ENCODE measurements around the gene ANXA3. TPM values are rescaled to one million over a fixed set of nuclear protein-coding genes. Genes with fewer than 3 reads are reported as not detected.

The ANXA3 gene
- total RNA-seq, 1 donor from 2014 or later: 87.2 TPM

DNA sequence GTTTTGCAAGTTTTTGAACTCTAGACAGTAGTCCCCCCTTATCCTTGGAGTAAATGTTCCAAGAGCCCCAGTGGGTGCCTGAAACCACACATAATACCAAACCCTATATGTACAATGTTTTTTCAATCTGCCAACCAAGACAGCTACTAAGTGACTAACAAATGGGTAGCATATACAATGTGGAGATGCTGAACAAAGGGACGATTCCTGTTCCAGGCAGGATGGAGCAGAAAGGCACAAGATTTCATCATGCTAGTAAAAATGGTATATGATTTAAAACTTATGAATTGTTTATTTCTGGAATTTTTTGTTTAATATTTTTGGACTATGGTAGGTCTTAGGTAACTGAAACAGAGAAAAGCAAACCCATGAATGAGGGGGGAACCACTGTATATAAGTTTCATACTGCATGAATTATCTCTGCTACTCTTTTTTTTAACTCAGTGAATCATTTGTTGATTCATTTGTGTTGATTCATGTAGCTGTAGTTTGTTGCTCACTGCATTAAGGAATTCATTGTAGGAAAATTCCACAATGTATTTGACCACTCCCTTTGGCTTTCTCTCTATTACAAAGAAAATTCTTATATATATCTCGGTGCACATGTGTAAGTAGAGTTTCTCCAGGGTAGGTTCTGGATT is 21.9 kb upstream of the ANXA3 start:
- Mint-ChIP-seq H3K27me3 (ENCODE audit: low read depth) (no peaks in the 10 kb centered on the region), H3K9me3 (peaks cover 4% of the 10 kb centered on the region), H3K36me3 (peaks cover 5% of the 10 kb centered on the region), H3K27ac (no peak overlapping the region), H3K4me3 (no peak overlapping the region), H3K4me1 (peaks cover 4% of the 10 kb centered on the region)
- TF ChIP-seq, protein P1, sequence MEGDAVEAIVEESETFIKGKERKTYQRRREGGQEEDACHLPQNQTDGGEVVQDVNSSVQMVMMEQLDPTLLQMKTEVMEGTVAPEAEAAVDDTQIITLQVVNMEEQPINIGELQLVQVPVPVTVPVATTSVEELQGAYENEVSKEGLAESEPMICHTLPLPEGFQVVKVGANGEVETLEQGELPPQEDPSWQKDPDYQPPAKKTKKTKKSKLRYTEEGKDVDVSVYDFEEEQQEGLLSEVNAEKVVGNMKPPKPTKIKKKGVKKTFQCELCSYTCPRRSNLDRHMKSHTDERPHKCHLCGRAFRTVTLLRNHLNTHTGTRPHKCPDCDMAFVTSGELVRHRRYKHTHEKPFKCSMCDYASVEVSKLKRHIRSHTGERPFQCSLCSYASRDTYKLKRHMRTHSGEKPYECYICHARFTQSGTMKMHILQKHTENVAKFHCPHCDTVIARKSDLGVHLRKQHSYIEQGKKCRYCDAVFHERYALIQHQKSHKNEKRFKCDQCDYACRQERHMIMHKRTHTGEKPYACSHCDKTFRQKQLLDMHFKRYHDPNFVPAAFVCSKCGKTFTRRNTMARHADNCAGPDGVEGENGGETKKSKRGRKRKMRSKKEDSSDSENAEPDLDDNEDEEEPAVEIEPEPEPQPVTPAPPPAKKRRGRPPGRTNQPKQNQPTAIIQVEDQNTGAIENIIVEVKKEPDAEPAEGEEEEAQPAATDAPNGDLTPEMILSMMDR (IDR thresholded peaks at IDR 0.05; ENCODE audit: unreplicated experiment): no peak
- DNase-seq (ENCODE audit: low spot score in 2 of 2, unreplicated experiment in 2 of 2): no peak

DNA sequence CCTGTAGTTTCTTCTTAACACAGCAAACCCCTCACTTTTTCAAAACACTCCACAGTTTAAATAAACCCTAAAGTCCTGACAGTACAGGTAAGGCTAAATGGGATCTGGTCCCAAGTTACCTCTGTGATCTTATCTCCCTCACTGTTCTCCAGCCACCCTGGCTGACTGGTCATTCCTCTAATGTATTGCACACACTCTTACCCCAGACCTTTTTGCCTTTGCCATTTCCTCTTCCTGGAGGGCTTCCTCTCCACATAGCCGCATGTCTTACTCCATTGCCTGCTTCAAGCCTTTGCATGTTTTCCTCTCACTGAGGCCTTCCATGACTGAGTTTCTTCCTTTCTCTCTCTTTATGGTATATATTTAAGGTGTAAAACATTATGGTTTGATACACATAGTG is 19.5 kb upstream of the ANXA3 start:
- Mint-ChIP-seq H3K36me3 (peaks cover 16% of the 10 kb centered on the region), H3K27me3 (ENCODE audit: low read depth) (no peaks in the 10 kb centered on the region), H3K9me3 (peaks cover 4% of the 10 kb centered on the region), H3K4me1 (no peaks in the 10 kb centered on the region), H3K4me3 (no peak overlapping the region), H3K27ac (no peak overlapping the region)
- TF ChIP-seq, protein P1 (IDR thresholded peaks at IDR 0.05; ENCODE audit: unreplicated experiment): no peak
- no peak for DNase-seq (ENCODE audit: low spot score in 2 of 2, unreplicated experiment in 2 of 2)

DNA sequence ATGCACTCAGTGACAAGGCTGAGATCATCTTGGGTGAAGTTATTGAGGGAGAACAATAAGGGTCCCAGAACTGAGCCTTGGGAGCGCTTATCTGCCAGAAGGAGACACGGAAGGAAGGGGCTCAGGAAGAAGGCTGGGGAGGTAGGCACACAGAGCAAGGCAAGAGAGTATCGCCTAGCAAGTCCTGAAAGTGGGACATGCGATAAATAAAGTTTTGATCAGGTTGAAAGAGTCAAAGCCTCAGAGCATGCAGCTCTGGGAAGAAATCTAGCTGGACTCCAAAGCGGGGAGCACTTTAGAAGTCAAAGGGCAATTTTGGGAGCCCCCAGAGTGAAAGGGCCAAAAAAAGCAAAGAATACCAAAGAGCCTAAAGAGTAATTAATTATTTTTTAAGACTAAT is 17.7 kb upstream of the ANXA3 start:
- H3K36me3 Mint-ChIP-seq: peaks cover 19% of the 10 kb centered on the region
- H3K27me3 Mint-ChIP-seq (ENCODE audit: low read depth): no peaks in the 10 kb centered on the region
- H3K9me3 Mint-ChIP-seq: peaks cover 4% of the 10 kb centered on the region
- DNase-seq (ENCODE audit: low spot score in 2 of 2, unreplicated experiment in 2 of 2): no peak
- peak overlapping the region; percentile 28 for H3K27ac Mint-ChIP-seq
- TF ChIP-seq, protein P1 (IDR thresholded peaks at IDR 0.05; ENCODE audit: unreplicated experiment): no peak
- H3K4me3 Mint-ChIP-seq: no peak overlapping the region
- H3K4me1 Mint-ChIP-seq: no peaks in the 10 kb centered on the region

DNA sequence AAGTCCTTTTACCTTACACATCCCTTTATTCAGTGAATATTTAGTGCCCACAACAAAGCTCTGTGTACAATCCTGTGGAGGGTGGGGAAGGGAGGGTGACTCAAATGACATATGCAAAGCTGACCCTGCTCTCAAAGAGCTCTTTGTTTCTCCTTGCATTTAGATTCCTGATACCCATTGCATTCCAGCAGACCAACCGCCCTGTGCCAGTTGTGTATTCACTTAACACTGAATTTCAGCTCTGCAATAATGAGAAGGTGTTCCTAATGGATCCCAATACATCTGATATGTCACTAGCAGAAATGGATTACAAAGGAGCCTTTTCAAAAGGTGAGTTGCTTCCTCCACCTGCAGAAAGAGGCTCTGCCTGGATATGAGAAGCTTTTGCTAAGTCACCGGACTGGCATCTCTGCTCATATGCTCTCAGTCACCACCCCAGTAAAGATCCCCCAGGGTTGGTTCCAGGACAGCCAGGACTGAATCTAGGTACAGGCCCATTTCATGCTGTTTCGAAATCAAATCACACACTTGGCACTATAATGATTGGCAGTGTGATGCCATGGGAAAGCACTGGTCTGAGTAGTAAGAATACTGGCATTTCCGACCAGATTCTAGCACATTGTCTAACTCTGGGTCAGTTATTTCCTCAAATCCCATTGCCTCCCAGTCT is 17.1 kb upstream of the ANXA3 start:
- H3K27ac Mint-ChIP-seq: no peak overlapping the region
- TF ChIP-seq, protein P1 (IDR thresholded peaks at IDR 0.05; ENCODE audit: unreplicated experiment): no peak
- peaks cover 22% of the 10 kb centered on the region for H3K36me3 Mint-ChIP-seq
- no peaks in the 10 kb centered on the region for H3K27me3 Mint-ChIP-seq (ENCODE audit: low read depth)
- peaks cover 4% of the 10 kb centered on the region for H3K9me3 Mint-ChIP-seq
- DNase-seq (ENCODE audit: low spot score in 2 of 2, unreplicated experiment in 2 of 2): no peak
- H3K4me1 Mint-ChIP-seq: no peaks in the 10 kb centered on the region
- H3K4me3 Mint-ChIP-seq: no peak overlapping the region

DNA sequence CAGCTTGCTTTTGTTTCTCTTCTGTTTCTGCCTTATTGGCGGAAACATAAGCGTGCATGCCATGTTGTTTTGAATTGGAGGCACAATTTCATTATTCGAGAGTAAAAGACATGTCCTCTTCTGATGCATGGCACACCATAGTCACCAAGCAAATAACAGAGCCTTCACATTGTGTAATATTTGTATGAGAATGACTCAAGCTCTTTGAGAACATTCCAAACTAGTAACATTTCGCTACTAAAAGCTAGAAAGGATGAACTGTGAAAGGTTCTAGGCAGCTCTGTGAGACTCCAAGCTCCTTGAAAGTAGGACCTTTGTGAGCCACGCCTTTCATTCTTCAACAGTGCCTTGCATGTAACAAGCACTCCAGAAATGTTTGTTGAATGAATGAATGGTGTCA is 9.2 kb upstream of the ANXA3 start:
- Mint-ChIP-seq H3K9me3 (no peaks in the 10 kb centered on the region), H3K4me3 (no peak overlapping the region), H3K27ac (no peak overlapping the region), H3K36me3 (peaks cover 29% of the 10 kb centered on the region), H3K27me3 (ENCODE audit: low read depth) (no peaks in the 10 kb centered on the region), H3K4me1 (peaks cover 24% of the 10 kb centered on the region)
- TF ChIP-seq, protein P1 (IDR thresholded peaks at IDR 0.05; ENCODE audit: unreplicated experiment): no peak
- DNase-seq (ENCODE audit: low spot score in 2 of 2, unreplicated experiment in 2 of 2): no peak
